Inflammatory macrophage treated with lipopolysaccharide for 1 hour (primary cell): ENCODE data around the gene FOXP3.
A peak's percentile ranks its signal among the peaks of the same experiment; 100 is the strongest.
"Not testable (repeated sequence)": the region's sequence is repeated elsewhere in the genome, so short reads cannot be mapped to it uniquely, and the experiment has no call there.

Experiments used
- DNase-seq, 2 donors: peaks; one replicate each; pipeline ENCODE4 v3.0.0-alpha.2; 2020 to 2022

FOXP3 gene, protein sequence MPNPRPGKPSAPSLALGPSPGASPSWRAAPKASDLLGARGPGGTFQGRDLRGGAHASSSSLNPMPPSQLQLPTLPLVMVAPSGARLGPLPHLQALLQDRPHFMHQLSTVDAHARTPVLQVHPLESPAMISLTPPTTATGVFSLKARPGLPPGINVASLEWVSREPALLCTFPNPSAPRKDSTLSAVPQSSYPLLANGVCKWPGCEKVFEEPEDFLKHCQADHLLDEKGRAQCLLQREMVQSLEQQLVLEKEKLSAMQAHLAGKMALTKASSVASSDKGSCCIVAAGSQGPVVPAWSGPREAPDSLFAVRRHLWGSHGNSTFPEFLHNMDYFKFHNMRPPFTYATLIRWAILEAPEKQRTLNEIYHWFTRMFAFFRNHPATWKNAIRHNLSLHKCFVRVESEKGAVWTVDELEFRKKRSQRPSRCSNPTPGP

DNA sequence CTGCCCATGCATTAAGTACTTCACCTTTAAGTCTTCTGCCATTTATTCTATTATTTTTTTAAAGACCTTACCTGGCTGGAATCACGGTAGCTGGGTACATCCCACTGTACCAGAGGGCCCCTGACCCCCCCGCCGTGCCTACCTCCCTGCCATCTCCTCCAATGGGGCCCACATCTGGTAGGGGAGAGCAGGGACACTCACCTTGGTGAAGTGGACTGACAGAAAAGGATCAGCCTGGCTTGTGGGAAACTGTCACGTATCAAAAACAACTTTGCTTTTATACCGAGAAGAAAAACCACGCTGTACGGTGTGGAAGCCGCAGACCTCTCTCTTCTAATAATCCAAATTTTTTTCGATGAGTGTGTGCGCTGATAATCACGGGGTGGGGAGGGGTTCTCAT, at the start of gene FOXP3:
Gene FOXP3, minus strand, starts transcription at position 251 of the 400 bp plus-strand sequence. CDS start 6,205 bp downstream, outside the sequence.
- no peak for DNase-seq

- DNase-seq = peak; percentile 58 to 64
These were observed 47.7 kb upstream of the FOXP3 start for GRCh38 chrX:49312176-49312575.

- DNase-seq = no peak
These were observed 45.9 kb upstream of the FOXP3 start for GRCh38 chrX:49310371-49310770.

- peak in 1 of 2 donors; percentile 3 for DNase-seq
These were observed 45.0 kb upstream of the FOXP3 start for GRCh38 chrX:49309401-49309981.

DNA sequence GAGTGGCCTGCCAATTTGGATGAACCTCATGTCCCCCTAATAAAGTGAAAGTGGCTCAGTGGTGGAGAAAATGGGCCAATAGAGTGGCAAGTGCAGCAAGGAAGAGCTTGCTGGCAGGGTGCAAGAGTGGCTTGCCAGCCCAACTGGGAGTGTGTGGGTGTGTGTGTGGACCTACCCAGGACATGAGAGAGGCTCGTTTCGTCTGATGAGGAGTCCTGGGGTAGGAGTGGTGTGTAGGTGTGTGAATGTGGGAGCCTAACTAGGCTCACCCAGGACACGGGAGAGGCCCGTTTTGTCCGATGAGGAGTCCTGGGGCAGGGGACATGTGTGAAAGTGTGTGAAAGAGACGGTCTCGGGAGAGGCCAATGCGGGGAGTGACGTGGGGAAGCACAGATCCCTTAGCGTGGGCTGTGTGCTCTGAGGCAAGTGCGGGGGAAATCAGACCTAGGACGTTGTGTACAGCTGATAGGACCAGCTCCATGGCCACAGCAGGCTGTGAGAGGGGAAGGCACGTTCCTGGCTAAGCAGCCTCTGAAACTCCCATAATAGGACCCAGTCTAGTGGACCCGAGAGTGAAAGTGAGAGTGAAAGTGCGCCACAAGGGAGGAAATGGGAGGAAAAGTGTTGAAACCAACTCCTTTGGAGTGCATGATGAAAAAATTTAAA, 44.2 kb upstream of the FOXP3 start:
- DNase-seq = peak; percentile 50 to 73

GRCh38 chrX:49307775-49308174, 43.3 kb upstream of the FOXP3 start:
- not testable (repeated sequence) for DNase-seq

DNA sequence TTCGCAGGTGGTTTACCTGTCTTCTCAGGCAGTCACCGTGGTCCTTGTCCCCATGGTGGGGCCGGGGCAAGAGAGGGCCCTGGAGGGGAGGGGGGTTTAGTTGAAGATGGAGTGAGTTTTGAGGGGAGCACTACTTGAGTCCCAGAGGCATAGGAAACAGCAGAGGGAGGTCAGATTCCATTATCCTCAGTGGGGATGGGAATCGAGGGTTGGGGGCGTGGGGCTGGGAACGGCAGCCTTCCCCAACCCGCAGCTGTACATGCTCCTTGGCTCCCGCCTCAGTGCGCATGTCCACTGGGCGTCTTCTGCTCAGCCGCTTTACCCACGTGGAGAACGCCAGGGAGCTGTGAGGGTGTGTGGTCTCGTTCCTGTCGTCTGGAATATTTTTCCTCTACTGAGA, 38.8 kb upstream of the FOXP3 start, which contains the start of gene GAGE10:
Gene GAGE10, plus strand, starts transcription at position 301 of the 400 bp plus-strand sequence. CDS start 1,214 bp downstream, outside the sequence.
- DNase-seq = no peak

- DNase-seq = no peak
These were observed 36.2 kb upstream of the FOXP3 start for GRCh38 chrX:49300703-49301102.

DNA sequence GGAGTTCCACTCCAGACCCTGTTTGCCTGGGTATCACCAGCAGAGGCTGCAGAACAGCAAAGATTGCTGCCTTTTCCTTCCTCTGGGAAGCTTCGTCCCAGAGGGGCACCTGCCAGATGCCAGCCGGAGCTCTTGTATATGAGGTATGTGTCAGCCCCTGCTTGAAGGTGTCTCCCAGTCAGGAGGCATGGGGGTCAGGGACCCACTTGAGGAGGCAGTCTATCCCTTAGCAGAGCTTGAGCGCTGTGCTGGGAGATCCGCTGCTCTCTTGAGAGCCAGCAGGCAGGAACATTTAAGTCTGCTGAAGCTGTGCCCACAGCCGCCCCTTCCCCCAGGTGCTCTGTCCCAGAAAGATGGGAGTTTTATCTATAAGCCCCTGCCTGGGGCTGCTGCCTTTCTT, 34.8 kb upstream of the FOXP3 start:
- DNase-seq = not testable (repeated sequence)

DNA sequence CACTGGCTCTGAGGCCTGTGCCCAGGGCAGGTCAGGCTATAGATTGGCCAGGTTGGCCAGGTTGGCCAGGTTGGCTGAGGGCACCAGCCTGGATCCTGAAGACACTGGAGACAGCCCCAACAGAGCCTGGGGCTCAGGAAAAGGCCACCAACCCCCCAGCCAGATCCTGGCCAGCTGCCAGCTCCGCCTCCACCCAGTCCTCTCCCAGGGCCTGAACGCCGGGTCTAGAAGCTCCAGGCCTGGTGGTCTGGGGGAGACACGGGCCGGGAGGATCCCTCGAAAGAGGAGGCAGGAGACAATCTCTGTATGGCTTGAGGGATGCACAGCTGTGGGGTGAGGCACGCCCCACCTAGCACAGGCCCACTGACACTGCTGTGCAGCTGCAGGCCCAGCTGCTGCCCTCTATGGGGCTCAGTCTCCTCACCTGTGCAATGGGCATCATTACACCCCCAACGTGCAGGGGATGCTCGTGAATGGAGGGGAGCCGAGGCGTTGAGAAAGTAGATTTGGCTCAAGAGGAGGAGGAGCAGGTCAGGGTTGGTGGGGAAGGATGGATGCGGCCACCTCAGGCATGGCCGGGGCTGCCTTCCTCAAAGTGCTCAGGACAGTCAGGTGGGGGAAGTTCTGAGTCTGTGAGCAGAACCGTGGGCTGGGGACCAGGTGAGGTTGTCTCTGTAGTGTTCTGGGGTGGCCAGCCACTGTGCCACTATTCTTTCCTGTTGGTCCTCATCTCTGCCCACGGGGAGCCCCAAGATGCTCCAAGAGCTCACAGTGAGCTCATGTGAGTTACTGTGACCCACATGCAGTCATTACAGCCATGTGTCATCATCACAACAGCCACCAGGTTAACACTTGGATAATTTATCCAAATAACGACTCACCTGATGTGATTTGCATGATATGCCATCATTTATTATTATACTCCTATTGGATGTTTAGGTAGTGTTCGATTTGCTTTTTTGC, 28.2 kb upstream of the FOXP3 start:
- DNase-seq = no peak

- peak in 1 of 2 donors; percentile 72 for DNase-seq
These were observed 27.3 kb upstream of the FOXP3 start for GRCh38 chrX:49291615-49292337.

GRCh38 chrX:49290215-49290614, 25.7 kb upstream of the FOXP3 start:
- DNase-seq = no peak

- DNase-seq = no peak
These were observed 23.2 kb upstream of the FOXP3 start for GRCh38 chrX:49287665-49288064.

DNA sequence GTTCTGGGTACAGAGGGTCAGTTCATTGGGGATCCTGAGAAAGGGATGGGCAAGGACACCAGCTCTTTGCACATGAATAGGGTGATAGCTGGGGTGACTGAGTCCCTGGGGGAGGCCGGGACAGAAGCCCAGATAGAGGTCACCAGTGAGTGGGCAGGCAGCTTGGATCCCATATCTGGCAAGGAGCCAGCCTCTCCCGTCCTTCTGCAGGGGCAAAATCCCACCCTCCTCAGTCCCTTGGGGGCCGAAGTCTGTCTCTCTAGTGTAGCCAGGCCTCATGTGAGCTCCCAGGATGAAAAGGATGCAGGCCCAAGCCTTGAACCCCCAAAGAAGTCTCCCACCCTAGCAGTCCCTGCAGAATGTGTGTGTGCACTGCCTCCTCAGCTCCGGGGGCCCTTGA, 22.1 kb upstream of the FOXP3 start:
- DNase-seq = no peak

DNA sequence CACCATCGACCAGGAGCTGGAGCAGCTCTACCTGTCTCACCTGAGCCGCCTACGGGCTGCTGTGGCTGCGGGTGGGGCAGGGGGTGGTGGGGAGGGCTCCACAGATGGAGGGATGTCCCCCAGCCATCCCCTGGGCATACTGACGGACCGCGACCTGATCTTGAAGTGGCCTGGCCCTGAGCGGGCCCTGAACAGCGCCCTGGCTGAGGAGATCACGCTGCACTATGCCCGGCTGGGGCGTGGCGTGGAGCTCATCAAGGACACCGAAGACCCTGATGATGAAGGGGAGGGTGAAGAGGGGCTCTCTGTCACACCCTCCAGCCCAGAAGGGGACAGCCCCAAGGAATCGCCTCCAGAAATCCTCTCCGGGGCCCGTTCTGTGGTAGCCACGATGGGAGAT, 21.6 kb upstream of the FOXP3 start:
- DNase-seq = no peak

DNA sequence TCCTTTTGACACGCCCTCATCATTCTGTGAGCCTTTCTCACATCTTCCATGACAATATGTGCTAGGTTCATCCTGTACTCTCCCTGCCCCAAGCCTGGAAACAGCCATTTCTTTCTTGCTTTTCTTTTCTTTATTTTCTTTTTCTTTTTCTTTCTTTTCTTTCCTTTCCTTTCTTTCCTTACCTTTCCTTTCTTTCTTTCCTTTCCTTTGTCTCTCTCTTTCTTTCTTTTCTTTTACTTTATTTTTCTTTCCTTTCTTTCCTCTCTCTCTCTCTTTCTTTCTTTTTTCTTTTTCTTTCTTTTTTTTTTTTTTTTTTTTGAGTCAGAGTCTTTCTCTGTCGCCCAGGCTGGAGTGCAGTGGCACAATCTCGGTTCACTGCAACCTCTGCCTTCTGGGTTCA, 19.7 kb upstream of the FOXP3 start:
- no peak for DNase-seq

DNA sequence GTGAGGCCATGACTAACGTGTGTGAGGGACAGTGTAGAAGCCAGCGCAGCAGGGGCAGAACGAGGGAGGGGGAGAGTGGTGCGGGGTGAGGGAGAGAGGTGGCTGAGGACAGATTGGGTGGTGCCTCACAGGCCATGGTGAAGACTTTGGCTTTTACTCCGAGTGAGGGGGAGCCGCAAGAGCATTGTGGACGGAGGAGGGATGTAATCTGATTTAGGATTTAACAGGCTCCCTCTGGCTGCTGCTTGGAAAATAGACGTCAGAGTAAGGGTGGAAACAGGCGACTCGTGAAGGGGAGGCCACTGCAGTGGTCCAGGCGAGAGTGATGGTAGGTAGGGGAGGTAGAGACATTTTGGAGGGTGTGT, 18.1 kb upstream of the FOXP3 start:
- no peak for DNase-seq

GRCh38 chrX:49278081-49278480, 13.6 kb upstream of the FOXP3 start:
- no peak for DNase-seq

DNA sequence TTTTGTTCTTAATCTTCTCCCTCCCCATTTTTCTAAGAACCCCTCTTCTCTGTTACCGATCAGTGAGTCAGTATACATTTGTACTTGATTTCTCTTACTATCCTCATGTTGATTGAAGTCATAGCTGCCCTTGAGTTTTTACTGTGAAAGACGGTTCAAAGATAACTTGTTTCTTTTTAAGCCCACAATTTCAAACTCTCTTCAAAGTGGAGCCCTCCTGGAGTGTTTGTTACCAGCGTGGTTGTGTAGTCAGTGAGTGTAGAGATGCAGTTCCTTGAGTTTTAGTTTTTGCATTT, 13.0 kb upstream of the FOXP3 start:
- DNase-seq = no peak

DNA sequence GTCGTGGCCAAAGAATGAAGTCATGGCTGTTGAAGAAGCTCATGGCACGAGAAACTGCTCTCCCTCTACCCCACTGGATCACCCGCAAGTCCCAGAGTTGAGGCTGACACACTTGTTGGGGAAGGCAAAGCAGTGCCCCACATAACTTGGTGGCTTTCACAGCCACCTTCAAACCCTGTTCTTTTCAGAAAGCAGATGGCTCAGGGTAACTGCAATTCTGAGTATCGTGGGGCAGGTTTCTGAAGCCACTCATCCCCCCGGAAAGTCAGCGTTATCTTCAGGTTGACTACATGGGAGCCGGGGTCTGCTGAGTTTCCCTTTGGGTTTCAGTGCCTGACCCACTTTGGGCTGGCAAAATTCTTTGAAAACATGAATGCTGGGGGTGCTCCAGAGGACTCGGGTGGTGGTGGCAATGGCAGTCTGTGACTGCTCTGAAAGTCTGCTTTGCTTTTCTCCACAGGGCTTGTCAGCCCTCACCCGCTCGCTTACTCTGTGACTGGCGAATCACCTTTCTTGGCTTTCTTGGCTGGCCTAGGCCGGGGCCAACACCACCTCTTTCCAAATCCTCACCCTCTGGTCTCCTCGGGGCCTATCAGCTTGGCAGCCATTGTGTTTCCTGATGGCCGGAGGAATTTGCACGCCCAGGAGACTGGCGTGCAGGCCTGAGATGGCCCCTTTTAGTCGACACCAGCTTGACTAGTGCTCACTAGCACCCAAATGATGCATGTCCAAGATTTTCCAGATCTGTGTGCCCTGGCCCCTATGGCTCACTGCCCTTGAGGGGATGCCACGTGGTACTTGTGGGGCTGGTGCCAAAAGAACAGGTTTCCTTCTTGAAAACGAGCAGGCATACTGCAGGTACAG, 12.4 kb upstream of the FOXP3 start:
- no peak for DNase-seq

DNA sequence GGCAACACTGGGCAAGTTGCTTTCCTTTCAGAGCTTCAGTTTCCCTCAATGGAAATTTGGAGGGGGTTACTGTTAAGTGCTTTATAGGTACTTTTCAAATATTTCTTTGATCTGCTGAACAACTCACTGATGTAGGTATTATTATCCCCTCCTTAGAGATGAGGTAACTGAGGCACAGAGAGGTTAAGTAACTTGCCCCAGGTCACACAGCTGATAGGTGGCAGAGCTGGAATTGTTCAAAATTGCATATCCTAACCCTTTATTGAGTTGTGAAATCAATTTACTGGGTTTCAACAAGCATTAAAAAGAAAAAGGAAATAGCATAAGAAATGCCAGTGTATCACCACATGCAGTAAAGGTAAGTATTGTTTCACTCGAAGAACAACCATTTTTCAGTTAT, 11.7 kb upstream of the FOXP3 start:
- no peak for DNase-seq
